Mesenchymal stem cell (in vitro differentiated cells and primary cell): Measurements from ENCODE around the gene AP4M1.

ENCODE experiments used
- DNase-seq: peaks from one replicate; pipeline ENCODE4 v3.0.0-alpha.2; 2013
- H2AFZ ChIP-seq: one replicate; pipeline ENCODE4 v1.6.1; 2013; ENCODE audit warnings: low read depth, mild to moderate bottlenecking, control low read depth, inconsistent platforms, low read length, moderate library complexity
- H2AK5ac ChIP-seq: 2 replicates; pipeline ENCODE4 v1.6.1; 2013; ENCODE audit warnings: low read length, moderate library complexity, mild to moderate bottlenecking, inconsistent platforms; ENCODE audit not compliant: severe bottlenecking
- H2BK120ac ChIP-seq: one replicate; pipeline ENCODE4 v1.6.1; 2013; ENCODE audit warnings: low read depth, mild to moderate bottlenecking, inconsistent platforms, low read length, moderate library complexity
- H2BK12ac ChIP-seq, 2 experiments: one replicate each; pipeline ENCODE4 v1.6.1; 2013; ENCODE audit warnings: inconsistent platforms in 2 of 2, low read length in 2 of 2, mild to moderate bottlenecking in 2 of 2, moderate library complexity in 2 of 2, control low read depth in 1 of 2
- H2BK15ac ChIP-seq: one replicate; pipeline ENCODE4 v1.6.1; 2013; ENCODE audit warnings: mild to moderate bottlenecking, low read depth, inconsistent platforms; ENCODE audit not compliant: poor library complexity, severe bottlenecking
- H2BK5ac ChIP-seq: 2 replicates; pipeline ENCODE4 v1.6.1; 2013; ENCODE audit warnings: low read depth, mild to moderate bottlenecking, low read length, control low read depth, inconsistent platforms; ENCODE audit not compliant: poor library complexity, severe bottlenecking
- H3K14ac ChIP-seq, 2 experiments: one replicate each; pipeline ENCODE4 v1.6.1; 2013; ENCODE audit warnings: inconsistent platforms in 2 of 2, low read length in 2 of 2, control low read depth in 1 of 2, mild to moderate bottlenecking in 1 of 2, moderate library complexity in 1 of 2
- H3K18ac ChIP-seq, 2 experiments: one replicate each; pipeline ENCODE4 v1.6.1; 2013; ENCODE audit warnings: inconsistent platforms in 2 of 2, low read length in 2 of 2, control low read depth in 1 of 2, low read depth in 1 of 2, mild to moderate bottlenecking in 1 of 2
- H3K23ac ChIP-seq, 2 experiments: one replicate each; pipeline ENCODE4 v1.6.1; 2013; ENCODE audit warnings: inconsistent platforms in 2 of 2, low read length in 2 of 2, mild to moderate bottlenecking in 2 of 2, moderate library complexity in 2 of 2, control low read depth in 1 of 2
- H3K27ac ChIP-seq: 2 replicates; pipeline ENCODE4 v1.5.1; 2013; ENCODE audit warnings: mild to moderate bottlenecking, moderate library complexity, low read length, control low read depth, inconsistent platforms; ENCODE audit not compliant: poor library complexity, severe bottlenecking
- H3K27me3 ChIP-seq, 2 experiments: 2 replicates each; pipeline versions ENCODE4 v1.6.1 to v1.7.0; 2013; ENCODE audit warnings: low read length in 2 of 2, mild to moderate bottlenecking in 2 of 2, moderate library complexity in 2 of 2, control low read depth in 1 of 2, inconsistent platforms in 1 of 2; ENCODE audit not compliant: control insufficient read depth in 1 of 2, insufficient read depth in 1 of 2
- H3K36me3 ChIP-seq, 2 experiments: 2 replicates each; pipeline versions ENCODE4 v1.6.1 to v1.7.0; 2013; ENCODE audit warnings: low read length in 2 of 2, control low read depth in 1 of 2, inconsistent platforms in 1 of 2, low read depth in 1 of 2, mild to moderate bottlenecking in 1 of 2; ENCODE audit not compliant: insufficient read depth in 2 of 2, control insufficient read depth in 1 of 2
- H3K4ac ChIP-seq, 2 experiments: one replicate each; pipeline ENCODE4 v1.6.1; 2013; ENCODE audit warnings: inconsistent platforms in 2 of 2, low read length in 2 of 2, mild to moderate bottlenecking in 2 of 2, moderate library complexity in 2 of 2, control low read depth in 1 of 2, low read depth in 1 of 2
- H3K4me1 ChIP-seq: 2 replicates; pipeline ENCODE4 v1.6.1; 2013; ENCODE audit warnings: low read depth, low read length, control low read depth; ENCODE audit not compliant: control insufficient read depth, insufficient read depth
- H3K4me2 ChIP-seq: 2 replicates; pipeline ENCODE4 v1.6.1; 2013; ENCODE audit warnings: low read length, mild to moderate bottlenecking, inconsistent platforms; ENCODE audit not compliant: poor library complexity, severe bottlenecking
- H3K4me3 ChIP-seq, 2 experiments: 2 replicates each; pipeline versions ENCODE4 v1.5.1 to v1.7.0; 2013; ENCODE audit warnings: low read length in 2 of 2, mild to moderate bottlenecking in 2 of 2, control low read depth in 1 of 2, low read depth in 1 of 2; ENCODE audit not compliant: insufficient read depth in 1 of 2
- H3K79me1 ChIP-seq: replicated peaks from 2 replicates; pipeline ENCODE4 v1.6.1; 2013; ENCODE audit warnings: mild to moderate bottlenecking, control low read depth, low read length, inconsistent platforms; ENCODE audit not compliant: poor library complexity, severe bottlenecking
- H3K9ac ChIP-seq: 2 replicates; pipeline ENCODE4 v1.7.0; 2013; ENCODE audit warnings: mild to moderate bottlenecking, low read length, moderate library complexity
- H3K9me3 ChIP-seq: 2 replicates; pipeline ENCODE4 v1.7.0; 2013; ENCODE audit warnings: mild to moderate bottlenecking, low read length; ENCODE audit not compliant: control insufficient read depth
- H4K8ac ChIP-seq: one replicate; pipeline ENCODE4 v1.6.1; 2013; ENCODE audit warnings: inconsistent platforms, mild to moderate bottlenecking, low read length, moderate library complexity
- H4K91ac ChIP-seq: one replicate; pipeline ENCODE4 v1.6.1; 2013; ENCODE audit warnings: mild to moderate bottlenecking, low read length, inconsistent platforms
- WGBS: methylation state at CpG from one replicate; pipeline ENCODE4 v1.1.7; 2013; ENCODE audit warnings: mixed read lengths; 5-methylcytosine and 5-hydroxymethylcytosine counted together

Gene AP4M1

DNA sequence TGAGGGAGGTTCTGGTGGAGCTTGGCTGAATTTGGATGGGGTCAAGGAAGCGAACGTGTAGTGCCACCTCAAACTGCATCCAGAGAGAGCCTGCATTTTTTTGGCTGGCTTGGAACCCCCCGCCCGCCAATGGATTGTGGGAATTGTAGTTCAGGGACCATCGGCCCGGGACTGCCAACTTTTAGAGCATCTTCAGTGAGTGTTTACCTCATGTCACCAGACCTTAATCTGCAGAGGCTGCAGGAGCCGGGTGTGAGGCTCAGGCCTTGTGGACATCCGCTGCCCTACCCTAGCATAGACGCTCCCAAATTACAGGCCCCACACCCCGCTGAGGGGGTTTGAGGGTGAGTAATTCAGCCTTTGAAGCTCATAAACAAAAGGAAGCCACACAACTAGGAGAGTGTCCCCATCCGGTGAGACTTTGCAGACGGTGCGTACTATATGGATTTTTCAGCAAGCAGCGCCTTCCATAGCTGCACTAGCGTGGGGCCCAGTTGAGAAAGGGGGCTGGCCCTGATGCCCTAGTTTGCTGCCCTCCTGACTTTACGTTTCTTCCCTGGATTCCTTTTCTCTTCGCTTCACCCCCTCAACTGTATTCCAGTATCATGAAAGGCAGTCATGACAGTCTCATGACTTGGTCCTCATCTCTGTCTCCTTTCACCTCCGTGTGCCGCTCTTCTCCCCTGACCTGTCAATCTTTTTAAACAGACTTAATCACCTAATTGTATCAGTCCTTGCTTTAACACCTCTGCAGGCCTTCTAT, 18.7 kb downstream of the AP4M1 start:
- peak overlapping the region; percentile 71 to 80 for H3K18ac ChIP-seq
- H2BK5ac ChIP-seq, result no peak overlapping the region
- peak overlapping the region in 1 of 2 experiments; percentile 65 for H3K4ac ChIP-seq
- peak overlapping the region; percentile 64 for H4K91ac ChIP-seq
- peak overlapping the region; percentile 71 for H4K8ac ChIP-seq
- no peaks in the 10 kb centered on the region for H3K9me3 ChIP-seq
- peak; percentile 84 for DNase-seq
- H2AK5ac ChIP-seq, result no peak overlapping the region
- peak overlapping the region; percentile 78 for H2BK15ac ChIP-seq
- no peak overlapping the region for H3K23ac ChIP-seq
- peaks cover 20 to 25% of the 10 kb centered on the region in 2 experiments for H3K36me3 ChIP-seq
- peak overlapping the region; percentile 82 for H3K4me2 ChIP-seq
- H3K27ac ChIP-seq, result peak overlapping the region; percentile 53
- H3K14ac ChIP-seq, result no peak overlapping the region
- H3K27me3 ChIP-seq, result no peaks in the 10 kb centered on the region
- peaks cover 27% of the 10 kb centered on the region for H3K79me1 ChIP-seq
- H2AFZ ChIP-seq, result no peak overlapping the region
- peak overlapping the region; percentile 56 to 75 for H2BK12ac ChIP-seq
- H3K4me3 ChIP-seq, result peak overlapping the region; percentile 64 to 97
- 10% methylated on average over 16 of the region's 19 CpGs for WGBS
- H2BK120ac ChIP-seq, result peak overlapping the region; percentile 42
- peaks cover 11% of the 10 kb centered on the region for H3K4me1 ChIP-seq
- H3K9ac ChIP-seq, result peak overlapping the region; percentile 94

DNA sequence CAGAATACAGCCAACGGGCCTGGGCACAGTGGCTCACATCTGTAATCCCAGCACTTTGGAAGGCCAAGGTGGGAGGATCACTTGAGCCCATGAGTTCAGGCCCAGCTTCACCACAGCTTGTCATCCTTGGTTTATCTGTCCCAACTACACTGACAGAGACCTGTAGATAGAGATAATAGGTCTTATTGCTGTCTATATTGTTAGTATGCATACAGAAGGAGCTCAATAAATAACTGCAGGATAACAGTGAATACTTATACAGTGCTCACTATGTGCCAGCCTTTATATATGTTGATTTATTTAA, 19.2 kb downstream of the AP4M1 start:
- Histone ChIP-seq H2BK5ac (no peak overlapping the region), H3K9me3 (no peaks in the 10 kb centered on the region), H4K91ac (peak overlapping the region; percentile 55), H3K27ac (peak overlapping the region; percentile 0), H3K4ac (peak overlapping the region in 1 of 2 experiments; percentile 65), H2BK12ac (peak overlapping the region in 1 of 2 experiments; percentile 56), H2BK15ac (no peak overlapping the region), H3K14ac (no peak overlapping the region), H3K36me3 (peaks cover 20 to 29% of the 10 kb centered on the region in 2 experiments), H3K9ac (peak overlapping the region; percentile 94), H3K18ac (peak overlapping the region in 1 of 2 experiments; percentile 71), H2AFZ (no peak overlapping the region), H3K4me1 (peaks cover 11% of the 10 kb centered on the region), H3K27me3 (no peaks in the 10 kb centered on the region), H3K4me3 (peak overlapping the region in 1 of 2 experiments; percentile 97), H3K23ac (no peak overlapping the region), H3K79me1 (peaks cover 31% of the 10 kb centered on the region), H2BK120ac (peak overlapping the region; percentile 42), H2AK5ac (no peak overlapping the region), H4K8ac (peak overlapping the region; percentile 71), H3K4me2 (peak overlapping the region; percentile 82)
- no peak for DNase-seq
- 74% methylated on average over 1 of the region's 1 CpG for WGBS

DNA sequence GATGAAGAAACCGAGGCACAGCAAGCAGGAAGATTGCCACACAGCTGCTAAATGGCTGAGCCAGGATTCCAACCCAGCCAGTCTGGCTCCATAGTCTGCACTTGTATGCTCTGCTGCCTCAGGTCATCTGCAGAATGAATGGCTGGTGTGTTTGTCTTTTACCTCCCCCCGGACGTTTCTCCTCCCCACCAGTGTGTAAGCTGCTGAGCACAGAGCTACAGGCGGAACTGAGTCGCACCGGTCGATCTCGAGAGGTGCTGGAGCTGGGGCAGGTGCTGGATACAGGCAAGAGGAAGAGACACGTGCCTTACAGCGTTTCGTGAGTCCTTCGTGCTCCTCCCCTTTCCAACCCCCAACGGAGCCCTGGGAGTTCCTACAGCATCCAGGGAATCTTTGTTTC, 20.6 kb downstream of the AP4M1 start:
- no peak overlapping the region for H3K18ac ChIP-seq
- no peak overlapping the region for H3K4me2 ChIP-seq
- no peak overlapping the region for H3K27ac ChIP-seq
- no peak overlapping the region for H2AK5ac ChIP-seq
- H3K27me3 ChIP-seq, result no peaks in the 10 kb centered on the region
- H4K91ac ChIP-seq, result no peak overlapping the region
- H2BK120ac ChIP-seq, result no peak overlapping the region
- peaks cover 28% of the 10 kb centered on the region for H3K79me1 ChIP-seq
- WGBS, result 86% methylated on average over 13 of the region's 13 CpGs
- H2AFZ ChIP-seq, result no peak overlapping the region
- DNase-seq, result no peak
- H3K36me3 ChIP-seq, result peaks cover 20 to 29% of the 10 kb centered on the region in 2 experiments
- H3K4me3 ChIP-seq, result no peak overlapping the region
- no peak overlapping the region for H3K14ac ChIP-seq
- no peak overlapping the region for H3K23ac ChIP-seq
- H3K9ac ChIP-seq, result no peak overlapping the region
- peak overlapping the region in 1 of 2 experiments; percentile 15 for H3K4ac ChIP-seq
- peaks cover 15% of the 10 kb centered on the region for H3K4me1 ChIP-seq
- no peak overlapping the region for H2BK5ac ChIP-seq
- peak overlapping the region; percentile 6 for H2BK15ac ChIP-seq
- H4K8ac ChIP-seq, result no peak overlapping the region
- H3K9me3 ChIP-seq, result no peaks in the 10 kb centered on the region
- H2BK12ac ChIP-seq, result peak overlapping the region in 1 of 2 experiments; percentile 21

DNA sequence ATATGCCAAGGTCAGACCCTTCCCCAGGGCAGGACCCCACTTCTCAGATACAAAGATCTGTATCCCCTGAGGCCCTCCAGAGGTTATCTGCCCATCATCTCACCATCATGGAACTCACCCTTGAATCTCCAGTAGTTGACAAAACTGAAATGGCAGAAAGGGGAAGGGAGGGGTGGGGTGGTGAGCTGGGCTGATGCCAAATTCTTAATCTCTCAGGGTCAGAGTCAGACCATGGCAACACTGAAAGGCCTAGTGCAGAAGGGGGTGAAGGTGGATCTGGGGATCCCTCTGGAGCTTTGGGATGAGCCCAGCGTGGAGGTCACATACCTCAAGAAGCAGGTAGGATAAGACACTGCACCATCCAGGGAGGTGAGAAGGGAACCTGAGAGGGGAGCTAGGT, 21.1 kb downstream of the AP4M1 start:
- H3K4me1 ChIP-seq, result peaks cover 19% of the 10 kb centered on the region
- DNase-seq, result no peak
- no peak overlapping the region for H4K8ac ChIP-seq

More for the DNA sequence above, 21.1 kb downstream of the AP4M1 start:
- Histone ChIP-seq H2BK12ac (no peak overlapping the region), H3K9ac (no peak overlapping the region), H3K4me2 (no peak overlapping the region), H3K27ac (no peak overlapping the region), H3K4ac (no peak overlapping the region), H2BK120ac (no peak overlapping the region), H3K18ac (no peak overlapping the region), H3K79me1 (peaks cover 32% of the 10 kb centered on the region), H3K9me3 (no peaks in the 10 kb centered on the region), H3K23ac (no peak overlapping the region), H2AFZ (no peak overlapping the region), H2BK5ac (no peak overlapping the region), H3K27me3 (no peaks in the 10 kb centered on the region), H4K91ac (no peak overlapping the region), H3K4me3 (no peak overlapping the region), H3K14ac (no peak overlapping the region), H2BK15ac (no peak overlapping the region), H3K36me3 (peaks cover 20 to 29% of the 10 kb centered on the region in 2 experiments), H2AK5ac (no peak overlapping the region)
- WGBS, result 100% methylated on average over 1 of the region's 1 CpG
